Prostate gland (tissue), 2 donors: Measurements from ENCODE around the gene PACS1. TPM values are rescaled to one million over a fixed set of nuclear protein-coding genes. Genes with fewer than 3 reads are reported as not detected.

Experiments
- DNase-seq: peaks from one replicate; pipeline ENCODE4 v3.0.0-alpha.2; 2019; ENCODE audit warnings: low spot score
- H3K27ac ChIP-seq, 2 donors: fragments of 200-600 bp; sonication (generic); 2 replicates each; pipeline ENCODE4 v1.5.1; 2017 to 2019
- H3K27me3 ChIP-seq: fragments of 200-600 bp; sonication (generic); replicated peaks from 2 replicates; pipeline ENCODE4 v1.5.1; 2019; ENCODE audit not compliant: insufficient read depth
- H3K36me3 ChIP-seq, 2 donors: fragments of 200-600 bp; sonication (generic); 1 replicate in 1 of 2; 2 replicates in 1 of 2; pipeline versions ENCODE4 v1.5.1 to v1.8.1; 2017 to 2019
- H3K4me1 ChIP-seq: fragments of 200-600 bp; sonication (generic); replicated peaks from 2 replicates; pipeline ENCODE4 v1.5.1; 2019
- H3K4me3 ChIP-seq, 2 donors: fragments of 200-600 bp; sonication (generic); 2 replicates each; pipeline ENCODE4 v1.5.1; 2017 to 2019
- H3K9me3 ChIP-seq: fragments of 200-600 bp; sonication (generic); 2 replicates; pipeline ENCODE4 v1.5.1; 2017
- POLR2A ChIP-seq: fragments of 450-650 bp; IDR thresholded peaks from one replicate; pipeline ENCODE4 v1.6.1; 2016; ENCODE audit warnings: antibody characterized with exemption, mild to moderate bottlenecking
- POLR2AphosphoS5 ChIP-seq: sonication (generic); formaldehyde crosslinking; IDR thresholded peaks from one replicate; pipeline ENCODE4 v1.6.1; 2017; ENCODE audit warnings: antibody characterized with exemption
- WGBS: methylation state at CpG from one replicate; pipeline ENCODE4 v1.1.5; 2018; 5-methylcytosine and 5-hydroxymethylcytosine counted together
- intact Hi-C: fragments of 100-400 bp; cut with DNase I; formaldehyde crosslinking; loops from one replicate; pipeline ENCODE4 v1.14.2; 2022
- total RNA-seq, 2 donors: library from RNA; depleted of rRNA; stranded (reverse); fragments of >200 nt; gene quantifications; one replicate each; pipeline ENCODE4 v1.1.0, GENCODE V29; 2016
- TF ChIP-seq, protein P1 (sequence below), 4 experiments: fragments of 200-600 bp in 2 of 4; fragments of 450-650 bp in 2 of 4; sonication (generic) in 2 of 4; IDR thresholded peaks; 1 replicate in 3 of 4; 2 replicates in 1 of 4; pipeline ENCODE4 v1.5.1; 2016 to 2019; ENCODE audit warnings: antibody characterized with exemption in 4 of 4, mild to moderate bottlenecking in 2 of 4, moderate library complexity in 2 of 4

The PACS1 gene
- total RNA-seq, 2 donors from 2014 or later = 51.9 to 107 TPM

DNA sequence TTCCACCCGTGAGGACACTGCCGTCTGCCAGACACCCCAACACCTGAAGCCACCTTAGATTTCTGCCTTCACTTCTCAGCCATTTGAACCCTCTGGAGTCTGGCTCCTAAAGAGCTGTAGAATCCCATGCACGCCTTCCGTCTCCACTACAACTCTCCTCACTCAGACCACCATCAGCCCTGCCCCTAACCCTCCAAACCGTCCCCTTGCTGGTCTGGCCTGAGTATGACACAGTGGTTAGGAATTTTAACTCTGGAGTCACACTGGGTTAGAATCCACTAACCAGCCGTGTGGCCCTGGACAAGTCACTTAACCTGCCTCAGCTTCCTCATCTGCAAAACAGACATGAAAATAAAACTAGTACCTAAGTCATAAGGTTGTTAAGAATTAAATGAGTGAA lies 210.9 kb downstream of the PACS1 start:
- WGBS = 90% methylated on average over 6 of the region's 6 CpGs
- TF ChIP-seq, protein P1, sequence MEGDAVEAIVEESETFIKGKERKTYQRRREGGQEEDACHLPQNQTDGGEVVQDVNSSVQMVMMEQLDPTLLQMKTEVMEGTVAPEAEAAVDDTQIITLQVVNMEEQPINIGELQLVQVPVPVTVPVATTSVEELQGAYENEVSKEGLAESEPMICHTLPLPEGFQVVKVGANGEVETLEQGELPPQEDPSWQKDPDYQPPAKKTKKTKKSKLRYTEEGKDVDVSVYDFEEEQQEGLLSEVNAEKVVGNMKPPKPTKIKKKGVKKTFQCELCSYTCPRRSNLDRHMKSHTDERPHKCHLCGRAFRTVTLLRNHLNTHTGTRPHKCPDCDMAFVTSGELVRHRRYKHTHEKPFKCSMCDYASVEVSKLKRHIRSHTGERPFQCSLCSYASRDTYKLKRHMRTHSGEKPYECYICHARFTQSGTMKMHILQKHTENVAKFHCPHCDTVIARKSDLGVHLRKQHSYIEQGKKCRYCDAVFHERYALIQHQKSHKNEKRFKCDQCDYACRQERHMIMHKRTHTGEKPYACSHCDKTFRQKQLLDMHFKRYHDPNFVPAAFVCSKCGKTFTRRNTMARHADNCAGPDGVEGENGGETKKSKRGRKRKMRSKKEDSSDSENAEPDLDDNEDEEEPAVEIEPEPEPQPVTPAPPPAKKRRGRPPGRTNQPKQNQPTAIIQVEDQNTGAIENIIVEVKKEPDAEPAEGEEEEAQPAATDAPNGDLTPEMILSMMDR (IDR thresholded peaks at IDR 0.05) = no peak
- TF ChIP-seq POLR2A = no peak
- no peak for TF ChIP-seq POLR2AphosphoS5
- H3K4me3 ChIP-seq = no peak overlapping the region
- no peak for DNase-seq
- H3K27ac ChIP-seq = no peak overlapping the region
- peaks cover 4% of the 10 kb centered on the region for H3K4me1 ChIP-seq
- intact Hi-C loops = no loop called here
- no peaks in the 10 kb centered on the region for H3K9me3 ChIP-seq
- H3K36me3 ChIP-seq = no peaks in the 10 kb centered on the region
- H3K27me3 ChIP-seq = no peaks in the 10 kb centered on the region

DNA sequence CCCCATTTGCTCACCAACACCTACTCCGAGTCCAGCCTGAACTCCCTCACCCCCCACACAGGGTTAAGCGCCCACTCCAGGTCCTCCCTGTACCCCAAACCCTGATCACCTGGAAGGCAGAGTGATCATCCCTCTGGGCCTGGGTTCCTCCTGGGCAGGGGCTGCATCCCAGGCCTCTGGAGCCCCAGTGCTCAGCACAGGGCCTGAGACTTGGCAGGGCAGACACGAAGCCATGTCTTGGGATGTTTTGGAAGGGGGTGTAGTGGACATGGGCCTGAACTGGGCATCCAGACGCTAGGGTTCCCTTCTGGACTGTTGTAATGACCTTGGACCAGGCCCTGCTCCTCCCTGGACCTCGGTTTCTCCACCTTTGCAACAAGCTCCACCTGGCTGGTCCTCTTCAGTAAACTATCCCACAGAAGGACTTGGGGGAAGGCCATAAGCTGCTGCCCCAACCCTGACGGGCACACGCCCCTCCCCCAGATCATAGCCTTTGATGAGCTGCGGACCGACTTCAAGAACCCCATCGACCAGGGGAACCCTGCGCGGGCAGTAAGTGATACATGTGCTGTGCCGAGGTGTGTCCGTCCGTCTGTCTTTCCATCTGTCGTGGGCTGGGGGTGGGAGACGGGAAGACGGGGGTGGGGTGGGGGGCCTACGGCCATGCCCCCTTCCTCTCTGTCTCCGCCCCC lies 211.8 kb downstream of the PACS1 start:
- Histone ChIP-seq H3K9me3 (no peaks in the 10 kb centered on the region), H3K36me3 (no peaks in the 10 kb centered on the region), H3K4me3 (no peak overlapping the region), H3K27ac (no peak overlapping the region), H3K4me1 (peaks cover 4% of the 10 kb centered on the region), H3K27me3 (no peaks in the 10 kb centered on the region)
- intact Hi-C loops = loop anchor here (2.0 kb wide), 1 partner anchor 59 kb away; no protein-coding TSS in a partner anchor
- no peak for DNase-seq
- 40% methylated on average over 12 of the region's 20 CpGs for WGBS
- TF ChIP-seq POLR2AphosphoS5 (no peak), POLR2A (no peak)
- TF ChIP-seq, protein P1 (IDR thresholded peaks at IDR 0.05) = no peak

DNA sequence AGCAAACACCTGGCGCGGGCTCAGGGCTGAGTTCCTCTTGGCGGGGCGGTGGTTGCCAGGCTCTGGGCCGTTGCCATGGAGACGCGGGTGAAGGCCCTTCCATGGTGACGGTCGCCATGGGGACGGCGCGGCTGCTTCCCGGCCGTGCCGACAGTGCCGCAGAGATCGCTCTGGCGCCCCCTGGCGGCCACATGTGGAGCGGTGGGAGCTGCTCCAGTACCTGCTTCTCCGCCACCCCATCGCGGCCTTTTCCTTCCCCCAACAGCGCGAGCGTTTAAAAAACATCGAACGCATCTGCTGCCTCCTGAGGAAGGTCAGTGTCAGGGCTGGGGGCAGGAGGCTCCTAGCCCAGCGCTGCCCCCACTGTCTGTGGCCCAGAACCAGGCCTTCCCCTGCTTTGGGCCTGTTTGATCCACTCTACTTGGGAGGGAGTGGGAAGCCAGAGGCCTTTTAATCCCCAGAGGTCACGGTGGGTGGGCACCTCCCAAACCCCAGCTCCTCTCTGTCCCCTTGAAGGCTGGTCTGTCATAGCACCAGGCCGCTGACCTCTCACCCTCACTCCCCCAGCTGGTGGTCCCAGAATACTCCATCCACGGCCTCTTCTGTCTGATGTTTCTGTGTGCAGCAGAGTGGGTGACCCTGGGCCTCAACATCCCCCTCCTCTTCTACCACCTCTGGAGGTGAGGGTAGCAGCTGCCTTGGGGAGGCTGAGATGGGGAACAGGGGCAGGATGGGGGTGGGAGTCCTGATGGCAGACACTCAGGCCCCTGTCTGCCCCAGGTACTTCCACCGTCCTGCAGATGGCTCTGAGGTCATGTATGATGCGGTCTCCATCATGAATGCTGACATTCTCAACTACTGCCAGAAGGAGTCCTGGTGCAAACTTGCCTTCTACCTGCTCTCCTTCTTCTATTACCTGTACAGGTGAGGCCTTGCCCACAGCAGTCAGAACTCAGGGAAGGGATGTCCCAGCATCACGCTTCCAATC lies 212.7 kb downstream of the PACS1 start:
- 16% methylated on average over 30 of the region's 35 CpGs for WGBS
- peak; percentile 97 for DNase-seq
- Histone ChIP-seq H3K27ac (no peak overlapping the region), H3K36me3 (no peaks in the 10 kb centered on the region), H3K4me3 (no peak overlapping the region), H3K4me1 (peaks cover 2% of the 10 kb centered on the region), H3K9me3 (no peaks in the 10 kb centered on the region), H3K27me3 (no peaks in the 10 kb centered on the region)
- no peak for TF ChIP-seq POLR2A
- TF ChIP-seq, protein P1 (IDR thresholded peaks at IDR 0.05) = peak; percentile 96 to 99 (median 98)
- peak; percentile 80 for TF ChIP-seq POLR2AphosphoS5
- intact Hi-C loops = loop anchor here (2.0 kb wide), 1 partner anchor 60 kb away; no protein-coding TSS in a partner anchor

DNA sequence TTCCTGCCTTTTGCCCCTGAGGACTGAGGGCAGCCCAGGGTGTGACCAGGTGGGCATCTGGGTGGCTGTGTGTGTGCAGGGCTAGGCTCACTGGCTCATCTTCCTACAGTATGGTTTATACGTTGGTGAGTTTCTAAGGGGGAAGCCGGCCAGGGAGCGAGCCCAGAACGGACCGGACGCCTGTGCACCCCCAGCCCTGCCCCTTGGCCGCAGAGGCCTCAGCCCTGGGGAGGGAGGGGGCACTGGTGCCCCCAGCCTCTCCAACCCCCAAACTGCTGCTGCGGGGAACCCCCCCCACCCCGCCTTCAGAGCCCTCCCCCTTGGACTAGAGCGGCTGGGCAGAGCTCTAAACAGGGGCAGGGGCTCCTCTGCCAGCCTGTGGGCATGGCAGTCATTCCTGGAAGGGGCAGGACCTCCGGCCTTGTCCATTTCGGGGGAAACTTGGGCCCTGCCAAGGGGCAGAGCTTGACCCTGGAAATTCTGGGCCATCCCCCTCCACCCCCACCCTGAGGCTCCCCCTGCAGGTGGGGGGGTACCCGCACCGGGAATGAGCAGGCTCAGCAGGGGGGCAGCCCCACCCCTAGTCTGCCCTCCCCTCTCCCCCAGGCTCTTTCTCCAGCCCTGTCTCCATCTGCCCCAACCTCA lies 213.5 kb downstream of the PACS1 start:
- TF ChIP-seq POLR2AphosphoS5 (no peak), POLR2A (no peak)
- TF ChIP-seq, protein P1 (IDR thresholded peaks at IDR 0.05) = no peak
- Histone ChIP-seq H3K4me3 (no peak overlapping the region), H3K36me3 (no peaks in the 10 kb centered on the region), H3K4me1 (peaks cover 7% of the 10 kb centered on the region), H3K27me3 (no peaks in the 10 kb centered on the region), H3K27ac (no peak overlapping the region), H3K9me3 (no peaks in the 10 kb centered on the region)
- no peak for DNase-seq
- intact Hi-C loops = loop anchor here (2.0 kb wide), 1 partner anchor 61 kb away; no protein-coding TSS in a partner anchor
- 67% methylated on average over 12 of the region's 14 CpGs for WGBS
